SH-SY5Y (cell line): ENCODE results near the gene ZNF414.

Experiments
- GATA2 ChIP-seq: IDR thresholded peaks from 2 replicates; pipeline ENCODE4 v1.6.1; 2011; ENCODE audit warnings: mild to moderate bottlenecking, low read depth, low read length
- GATA3 ChIP-seq: IDR thresholded peaks from 2 replicates; pipeline ENCODE4 v1.6.1; 2011; ENCODE audit warnings: low read depth, mild to moderate bottlenecking, low read length, moderate library complexity

GRCh38 chr19:8512115-8512967, 1.6 kb downstream of the ZNF414 start:
- TF ChIP-seq GATA3, result no peak
- TF ChIP-seq GATA2, result no peak
